Adipose tissue (tissue), 3 donors: Measurements from ENCODE around the gene KCNJ10. TPM values are rescaled to one million over a fixed set of nuclear protein-coding genes. Genes with fewer than 3 reads are reported as not detected.

ENCODE experiments used
- H3K27ac ChIP-seq: one replicate; pipeline ENCODE4 v1.5.1; 2013; ENCODE audit warnings: low read depth, low read length
- WGBS, 3 donors: extraction: QIAGEN DNeasy Blood & Tissue Kit; methylation state at CpG; one replicate each; pipeline ENCODE4 v1.1.7; 2013; 5-methylcytosine and 5-hydroxymethylcytosine counted together
- polyA plus RNA-seq, 3 donors: library from polyadenylated mRNA; stranded (reverse); fragments of 200-250 nt; gene quantifications; one replicate each; pipeline ENCODE4 v1.2.3, GENCODE V29; 2013
- donor health status: healthy with polysubstance abuse.
- donor health status: Bipolar disorder and iron deficiency.
- donor health status: healthy.

KCNJ10 gene
- polyA plus RNA-seq, 3 donors: 0.09 to 0.12 TPM; not detected in 1

DNA sequence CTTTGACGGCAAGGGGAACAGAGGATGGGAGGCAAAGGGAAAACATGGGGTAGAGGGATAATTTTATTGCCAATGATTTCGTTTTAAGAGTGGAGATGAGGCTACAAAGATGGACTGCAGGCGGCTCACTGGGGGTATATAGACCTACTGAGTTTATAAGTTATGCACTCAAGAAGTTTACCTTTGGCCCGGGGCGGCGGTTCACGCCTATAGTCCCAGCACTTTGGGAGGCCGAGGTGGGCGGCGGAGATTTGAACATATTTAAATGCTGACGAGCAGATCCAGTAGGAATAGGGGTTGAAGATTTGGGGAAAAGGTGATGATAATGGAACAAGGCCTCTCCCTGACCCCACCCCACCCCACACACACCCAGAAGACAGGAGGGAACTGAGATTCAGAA is 107.8 kb downstream of the KCNJ10 start:
- H3K27ac ChIP-seq: no peak overlapping the region
- WGBS, 3 donors: 81 to 91% (median 86%) methylated on average over 11 of the region's 11 CpGs

DNA sequence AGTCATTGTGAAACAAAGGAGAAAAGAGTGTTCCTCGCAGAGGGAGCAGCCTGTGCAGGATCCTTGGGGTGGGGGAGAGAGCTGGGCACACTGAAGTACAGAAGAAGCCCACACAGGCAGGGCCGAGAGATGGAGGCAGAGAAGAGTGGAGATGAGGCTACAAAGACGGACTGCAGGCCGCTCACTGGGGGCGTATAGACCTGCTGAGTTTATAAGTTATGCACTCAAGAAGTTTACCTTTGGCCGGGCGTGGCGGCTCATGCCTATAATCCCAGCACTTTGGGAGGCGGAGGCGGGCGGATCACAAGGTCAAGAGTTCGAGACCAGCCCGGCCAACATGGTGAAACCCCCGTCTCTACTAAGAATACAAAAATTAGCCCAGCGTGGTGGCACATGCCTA is 108.3 kb downstream of the KCNJ10 start:
- WGBS, 3 donors: 72 to 84% (median 76%) methylated on average over 15 of the region's 15 CpGs
- no peak overlapping the region for H3K27ac ChIP-seq

DNA sequence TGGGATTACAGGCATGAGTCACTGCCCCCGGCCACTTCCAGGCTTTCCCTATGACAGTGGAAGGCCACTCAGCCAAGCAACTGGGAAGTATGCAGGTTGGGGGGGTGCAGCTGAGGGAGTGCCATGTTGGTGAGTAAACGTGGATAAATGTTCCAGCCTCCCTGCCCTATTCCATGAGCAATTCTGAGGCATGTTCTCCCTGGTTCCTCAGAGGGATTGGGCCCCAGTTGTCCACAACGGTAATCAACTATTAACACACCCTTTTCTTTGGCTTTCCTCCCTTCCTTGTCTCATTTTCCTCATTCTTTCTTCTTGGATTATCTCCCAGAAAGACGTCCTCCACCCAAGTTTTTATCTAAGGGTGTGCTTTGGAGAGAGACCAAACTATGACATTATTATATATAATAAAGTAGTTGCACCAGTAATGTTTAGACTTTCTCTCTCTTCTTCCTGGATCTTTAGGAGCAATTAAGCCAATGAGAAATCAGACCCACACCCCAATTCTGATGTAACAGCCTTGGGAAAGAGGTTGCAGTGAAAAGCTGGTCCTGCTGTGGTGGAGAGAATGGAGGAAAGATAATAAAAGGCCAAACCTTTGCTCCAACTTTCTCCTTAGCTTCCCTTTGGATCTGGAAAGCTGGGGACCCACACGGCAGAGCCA is 109.1 kb downstream of the KCNJ10 start:
- WGBS, 3 donors: 37 to 64% (median 50%) methylated on average over 5 of the region's 5 CpGs
- H3K27ac ChIP-seq: no peak overlapping the region

DNA sequence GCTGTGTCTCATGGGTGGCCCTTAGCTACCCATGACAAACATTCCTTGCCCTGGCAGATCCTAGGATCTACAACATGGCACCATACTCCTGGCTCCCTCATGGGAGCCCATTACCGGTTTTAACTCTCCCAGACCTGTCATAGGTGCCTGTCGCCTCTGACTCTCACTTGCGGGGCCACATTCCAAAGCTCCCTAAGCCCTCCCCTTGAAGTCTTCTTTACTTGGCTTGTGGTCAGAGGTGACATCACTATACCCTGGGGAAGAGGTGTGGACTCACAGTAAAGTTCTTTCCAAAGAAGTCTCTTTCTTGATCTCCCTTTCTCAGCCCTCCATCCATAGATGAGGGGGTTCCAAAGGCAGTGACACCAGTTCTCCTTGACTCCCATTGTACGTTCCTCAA is 110.5 kb downstream of the KCNJ10 start:
- H3K27ac ChIP-seq: no peak overlapping the region
- 54 to 75% (median 58%) methylated on average over 4 of the region's 4 CpGs for WGBS, 3 donors

DNA sequence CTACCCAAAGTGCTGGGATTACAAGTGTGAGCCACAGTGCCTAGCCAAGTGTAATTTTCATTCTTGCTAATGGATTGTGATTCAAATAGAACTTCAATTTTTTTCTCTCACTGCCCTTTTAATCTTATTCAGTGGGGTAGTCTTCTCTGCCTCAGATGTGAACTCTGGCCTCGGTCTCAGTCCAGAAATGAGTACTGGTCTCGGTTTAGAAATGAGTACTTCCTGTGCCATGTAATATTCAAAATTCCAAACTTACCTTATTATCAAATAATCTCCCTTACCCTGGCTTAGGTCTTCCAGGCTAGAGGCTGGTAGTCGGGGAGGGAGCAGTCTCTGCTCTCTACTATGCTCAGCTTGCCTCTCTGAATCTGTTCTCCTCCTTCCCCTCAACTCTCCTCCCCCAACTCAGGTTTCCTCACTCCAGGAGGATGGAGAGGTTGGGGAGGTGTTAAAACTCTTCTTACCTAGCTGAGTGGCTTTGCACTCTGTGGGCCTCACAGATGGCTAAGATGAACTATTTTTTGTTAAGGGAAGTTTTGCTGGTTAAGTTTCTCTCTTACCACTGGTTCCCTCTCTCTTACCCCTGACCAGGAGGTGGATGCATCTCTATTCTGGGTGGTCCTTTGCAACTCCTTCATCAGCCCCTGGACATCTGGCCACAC is 111.1 kb downstream of the KCNJ10 start:
- H3K27ac ChIP-seq: no peak overlapping the region
- 63 to 82% (median 72%) methylated on average over 3 of the region's 3 CpGs for whole genome bisulfite sequencing, 3 donors

DNA sequence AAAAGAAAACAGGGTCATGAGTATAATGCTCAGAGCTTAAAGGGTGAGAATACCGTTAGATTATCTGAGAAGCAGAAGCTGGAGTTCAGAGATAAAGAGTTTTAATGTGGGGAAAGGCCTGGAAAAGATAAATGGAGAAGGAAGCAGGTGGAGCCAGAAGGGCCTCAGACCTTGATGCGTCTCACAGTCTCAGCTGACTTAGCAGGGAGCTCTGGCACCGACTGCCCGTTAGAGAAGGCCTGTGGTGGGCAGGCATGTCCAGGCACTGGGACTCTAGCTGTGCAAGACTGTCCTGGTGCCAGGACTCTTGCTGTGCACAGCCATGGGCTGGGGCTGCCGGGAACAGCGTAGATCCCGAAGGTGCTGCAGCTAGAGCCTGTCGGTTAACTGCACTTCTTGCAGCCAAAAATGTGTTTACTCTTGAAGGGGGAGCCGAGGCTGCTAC is 112.1 kb downstream of the KCNJ10 start:
- 23 to 54% (median 48%) methylated on average over 9 of the region's 9 CpGs for WGBS, 3 donors
- no peak overlapping the region for H3K27ac ChIP-seq

DNA sequence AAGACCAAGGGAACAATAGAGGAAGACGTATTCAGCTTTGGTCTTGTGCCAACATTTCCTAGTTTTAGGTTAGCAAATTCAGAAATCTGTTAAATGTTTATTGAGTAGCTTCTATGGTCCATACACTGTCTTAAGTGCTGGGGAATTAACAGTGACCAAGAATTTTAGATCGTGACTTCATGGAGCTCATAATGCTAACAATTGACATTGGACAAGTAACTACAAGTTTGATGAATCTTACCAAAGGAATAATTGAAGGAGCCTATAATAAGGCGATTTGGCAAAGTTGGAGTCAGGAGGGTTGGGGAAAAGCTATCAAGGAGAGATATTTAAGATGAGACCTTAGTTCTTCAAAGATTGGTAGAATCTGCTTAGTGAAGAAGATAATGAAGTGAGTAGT is 114.5 kb downstream of the KCNJ10 start:
- 81 to 89% (median 83%) methylated on average over 3 of the region's 3 CpGs for WGBS, 3 donors
- H3K27ac ChIP-seq: no peak overlapping the region

DNA sequence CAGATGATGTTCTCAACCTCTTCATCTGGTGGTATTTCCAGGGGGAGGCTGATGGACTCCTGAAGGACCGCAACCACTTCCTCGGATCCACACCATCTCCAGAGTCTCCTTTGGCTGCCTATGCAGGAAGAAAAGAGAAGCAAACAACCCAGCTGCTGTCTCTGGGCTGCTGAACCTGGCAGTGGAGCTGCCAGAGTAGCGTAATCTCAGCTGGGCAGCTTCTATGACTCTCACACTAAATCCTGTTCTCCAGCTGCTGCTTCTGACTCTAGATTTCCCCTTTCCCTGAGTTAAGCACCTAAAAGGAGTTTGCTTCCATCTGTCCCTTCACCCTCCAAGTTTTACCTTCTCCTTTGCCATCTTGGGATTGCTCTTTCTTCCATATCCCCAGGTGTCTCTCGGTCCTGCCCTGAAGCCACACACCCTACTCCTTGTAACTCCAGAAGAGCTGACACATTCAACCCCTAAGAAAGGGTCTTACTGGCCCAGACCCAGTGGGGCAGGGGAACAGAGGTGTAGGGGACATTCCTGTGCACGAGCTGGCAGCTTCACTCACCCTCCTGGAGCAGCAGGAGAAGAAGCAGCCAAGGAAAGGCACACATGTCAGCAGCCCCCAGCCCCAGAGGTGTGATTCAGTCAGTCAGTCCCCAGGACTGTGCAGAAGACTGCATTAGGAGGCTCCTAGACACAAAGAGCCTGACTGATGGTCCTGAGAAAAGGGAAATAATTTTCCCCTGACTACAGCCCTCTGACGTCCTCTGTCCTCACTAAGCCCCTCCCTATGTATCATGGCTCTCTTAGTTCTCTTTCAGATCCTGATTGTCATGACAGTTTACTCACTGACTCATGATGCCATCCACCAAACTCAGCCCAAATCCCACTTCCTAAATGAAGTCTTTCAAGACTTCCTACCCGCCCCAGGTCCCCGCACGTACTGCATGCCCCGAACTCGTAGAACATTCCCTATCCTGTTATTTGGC is 116.1 kb downstream of the KCNJ10 start, which contains the start of gene SLAMF9:
Gene SLAMF9 (minus strand): TSS at position 702 of the 980 bp plus-strand sequence. CDS start 100 bp downstream, at position 602.
- no peak within 1 kb of the TSS for H3K27ac ChIP-seq
- whole genome bisulfite sequencing, 3 donors: 73 to 76% (median 74%) methylated on average over 11 of the region's 11 CpGs

DNA sequence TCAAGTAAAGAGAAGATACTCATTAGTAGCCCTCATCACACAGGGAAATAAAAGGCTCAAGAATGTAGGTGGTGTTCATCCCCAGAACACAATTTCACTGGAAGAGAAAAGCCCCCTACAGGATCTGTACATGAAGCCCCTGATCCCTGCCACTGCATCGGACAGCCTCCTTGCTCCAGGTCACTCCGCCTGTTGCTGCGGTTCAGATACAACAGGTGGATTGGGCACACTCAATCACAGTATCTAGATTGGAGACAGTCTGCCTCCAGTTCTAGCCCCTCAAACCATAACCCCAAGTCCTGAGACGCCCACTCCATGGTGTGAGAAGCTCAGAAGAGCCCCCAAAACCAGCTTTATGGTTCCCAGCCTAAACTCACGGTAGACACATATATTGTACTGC is 117.0 kb downstream of the KCNJ10 start:
- WGBS, 3 donors: 79 to 87% (median 86%) methylated on average over 5 of the region's 5 CpGs
- no peak overlapping the region for H3K27ac ChIP-seq

DNA sequence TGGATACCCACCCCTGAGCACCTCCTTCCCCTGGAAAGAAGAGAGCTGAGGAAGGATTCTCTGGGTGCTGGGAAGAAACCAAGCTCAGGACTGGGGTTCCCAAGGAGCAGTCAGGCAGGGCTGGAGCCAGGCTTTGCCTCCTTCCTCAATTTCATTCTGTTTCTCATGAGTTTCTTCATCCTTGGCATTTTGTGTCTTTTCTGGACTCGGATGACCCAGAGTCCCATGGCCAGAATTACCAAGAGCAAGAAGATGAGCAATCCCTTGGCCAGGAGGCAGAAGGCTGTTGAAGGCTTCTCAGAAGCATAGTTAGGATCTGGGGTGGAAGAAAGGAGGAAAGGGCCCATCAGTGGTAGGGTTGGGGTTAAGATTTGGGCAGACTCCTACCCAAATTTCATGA is 118.4 kb downstream of the KCNJ10 start:
- no peak overlapping the region for H3K27ac ChIP-seq
- WGBS, 3 donors: 65 to 82% (median 76%) methylated on average over 1 of the region's 1 CpG

DNA sequence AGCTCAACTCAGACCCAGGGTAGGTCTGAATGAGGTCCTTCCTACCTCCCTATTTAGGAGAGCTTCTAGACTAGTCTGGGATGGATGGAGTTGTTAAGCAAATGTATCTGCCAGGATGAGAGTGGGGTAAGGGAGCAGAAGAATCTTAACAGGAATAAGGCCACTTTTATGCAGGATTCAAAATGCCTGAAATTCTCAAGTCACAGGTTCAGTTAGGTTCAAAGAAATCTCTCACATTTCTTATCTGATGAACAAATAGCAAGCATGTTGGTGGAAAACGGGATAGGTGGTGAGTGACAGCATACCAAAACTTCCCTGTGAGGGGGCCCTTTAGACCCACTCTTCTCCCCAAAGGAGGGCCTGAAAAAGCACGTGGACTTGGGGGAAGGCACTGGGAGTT is 118.9 kb downstream of the KCNJ10 start:
- 77 to 82% (median 81%) methylated on average over 2 of the region's 2 CpGs for WGBS, 3 donors

DNA sequence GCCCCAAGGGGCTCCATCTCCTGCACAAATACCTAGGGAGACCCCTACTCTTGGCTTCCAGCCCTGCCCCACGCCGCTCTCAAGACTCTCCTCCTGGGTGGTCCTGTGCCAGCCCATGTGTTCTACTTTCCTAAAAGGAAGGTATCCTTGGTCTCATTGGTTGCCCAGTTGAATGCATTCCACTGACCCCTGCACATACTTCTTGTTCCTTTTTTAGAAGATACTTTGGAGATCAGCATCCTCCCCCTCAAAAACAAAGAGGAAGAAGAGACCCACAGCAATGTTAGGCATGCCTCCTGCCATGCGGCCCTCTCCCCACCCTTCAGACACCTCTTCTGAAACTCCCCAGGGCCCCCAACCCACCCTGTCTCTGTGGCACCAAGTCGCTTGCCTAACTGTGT is 120.0 kb downstream of the KCNJ10 start:
- no peak overlapping the region for H3K27ac ChIP-seq
- WGBS, 3 donors: 85 to 91% (median 86%) methylated on average over 4 of the region's 4 CpGs

More for the DNA sequence above, 118.9 kb downstream of the KCNJ10 start:
- H3K27ac ChIP-seq: no peak overlapping the region

DNA sequence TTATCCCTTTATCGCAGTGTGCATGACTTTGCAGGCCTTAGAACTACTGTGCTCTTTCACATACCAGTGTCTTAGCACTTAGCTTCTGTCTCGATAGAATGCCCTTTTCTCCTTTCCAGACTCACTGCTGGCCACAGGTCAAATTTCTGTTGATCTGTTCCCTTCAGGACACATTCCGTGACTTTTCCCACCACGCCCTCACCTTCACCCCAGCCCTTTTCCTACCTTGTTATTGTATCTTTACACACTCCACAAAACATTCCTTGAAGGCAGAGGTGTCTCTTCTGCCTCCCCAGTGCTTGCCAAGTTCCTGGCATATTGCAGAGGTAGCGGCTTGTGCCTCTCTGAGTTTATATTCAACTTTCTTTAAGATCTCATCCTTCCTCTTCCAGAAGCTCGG is 120.8 kb downstream of the KCNJ10 start:
- H3K27ac ChIP-seq: no peak overlapping the region
- 50 to 79% (median 78%) methylated on average over 6 of the region's 6 CpGs for WGBS, 3 donors

Other genes starting within 250 kb of the KCNJ10 start
- 1 to 10 TPM; 1.0 to 3.1 (median 2.7) TPM for gene SLAMF8, start 243.3 kb downstream of the KCNJ10 start, polyA plus RNA-seq
- gene VSIG8, start 207.5 kb downstream of the KCNJ10 start, polyA plus RNA-seq: under 1 TPM in 2 of 3 donors, not detected in 1; 0.03 to 0.22 TPM
- 1 to 10 TPM in 1 of 3 donors, under 1 TPM in 1, not detected in 1; 0.33 to 1.1 TPM for gene CFAP45, start 170.0 kb downstream of the KCNJ10 start, polyA plus RNA-seq
- 100 to 1,000 TPM; 273 to 442 (median 340) TPM for gene TAGLN2, start 144.7 kb downstream of the KCNJ10 start, polyA plus RNA-seq
- 1 to 10 TPM in 2 of 3 donors, under 1 TPM in 1; 0.56 to 1.6 (median 1.4) TPM for gene IGSF9, start 124.5 kb downstream of the KCNJ10 start, polyA plus RNA-seq
- under 1 TPM in 1 of 3 donors, not detected in 2; 0.12 TPM for gene SLAMF9, start 115.9 kb downstream of the KCNJ10 start, polyA plus RNA-seq
- gene PIGM, start 38.2 kb downstream of the KCNJ10 start, polyA plus RNA-seq: 1 to 10 TPM in 2 of 3 donors, under 1 TPM in 1; 0.90 to 4.1 (median 2.4) TPM
- under 1 TPM in 1 of 3 donors, not detected in 2; 0.03 TPM for gene KCNJ9, start 11.4 kb upstream of the KCNJ10 start, polyA plus RNA-seq
- gene IGSF8, start 28.5 kb upstream of the KCNJ10 start, polyA plus RNA-seq: 10 to 100 TPM; 13.8 to 24.8 (median 23.9) TPM
- gene ATP1A2, start 45.6 kb upstream of the KCNJ10 start, polyA plus RNA-seq: 100 to 1,000 TPM in 1 of 3 donors, 10 to 100 TPM in 1, 1 to 10 TPM in 1; 7.3 to 110 (median 25.6) TPM
- gene ATP1A4, start 81.4 kb upstream of the KCNJ10 start, polyA plus RNA-seq: under 1 TPM; 0.13 to 0.56 (median 0.54) TPM
- under 1 TPM in 2 of 3 donors, not detected in 1; 0.13 to 0.35 TPM for gene CASQ1, start 120.4 kb upstream of the KCNJ10 start, polyA plus RNA-seq
- 100 to 1,000 TPM in 2 of 3 donors, 10 to 100 TPM in 1; 54.6 to 289 (median 276) TPM for gene PEA15, start 135.2 kb upstream of the KCNJ10 start, polyA plus RNA-seq
- gene DCAF8, start 192.4 kb upstream of the KCNJ10 start, polyA plus RNA-seq: 100 to 1,000 TPM in 1 of 3 donors, 10 to 100 TPM in 2; 61.8 to 105 (median 74.6) TPM
- 100 to 1,000 TPM in 1 of 3 donors, 10 to 100 TPM in 2; 24.7 to 135 (median 56.0) TPM for gene PEX19, start 215.0 kb upstream of the KCNJ10 start, polyA plus RNA-seq